CD4-positive, alpha-beta T cell treated with Interleukin-2 at 100 ng/mL for 4 hours (primary cell): ENCODE measurements around the gene BMERB1.
"Not testable (repeated sequence)": the region's sequence is repeated elsewhere in the genome, so short reads cannot be mapped to it uniquely, and the experiment has no call there.

ENCODE experiments used
- DNase-seq: peaks from one replicate; pipeline ENCODE4 v3.0.0-alpha.2; 2020; ENCODE audit warnings: low spot score

The BMERB1 gene

DNA sequence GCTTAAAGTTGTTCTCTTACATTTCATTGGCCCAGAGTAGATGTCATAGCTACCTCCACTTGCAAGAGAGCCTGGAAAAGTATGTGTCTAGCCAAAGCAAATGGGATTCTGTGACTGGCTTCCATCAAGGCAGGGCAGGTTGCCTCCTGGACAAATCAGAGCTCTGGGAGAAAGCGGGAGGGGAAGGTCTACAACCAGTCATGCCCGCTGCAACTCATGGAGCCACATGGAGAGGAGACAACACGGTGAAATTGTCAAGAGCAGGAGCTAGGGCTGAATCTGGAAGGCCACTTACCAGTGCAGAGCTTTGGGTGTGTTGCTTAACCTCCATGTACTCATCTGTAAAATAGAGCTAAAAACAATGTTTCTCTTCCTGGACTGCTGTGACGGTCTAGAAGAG, 124.8 kb downstream of the BMERB1 start:
- no peak for DNase-seq

DNA sequence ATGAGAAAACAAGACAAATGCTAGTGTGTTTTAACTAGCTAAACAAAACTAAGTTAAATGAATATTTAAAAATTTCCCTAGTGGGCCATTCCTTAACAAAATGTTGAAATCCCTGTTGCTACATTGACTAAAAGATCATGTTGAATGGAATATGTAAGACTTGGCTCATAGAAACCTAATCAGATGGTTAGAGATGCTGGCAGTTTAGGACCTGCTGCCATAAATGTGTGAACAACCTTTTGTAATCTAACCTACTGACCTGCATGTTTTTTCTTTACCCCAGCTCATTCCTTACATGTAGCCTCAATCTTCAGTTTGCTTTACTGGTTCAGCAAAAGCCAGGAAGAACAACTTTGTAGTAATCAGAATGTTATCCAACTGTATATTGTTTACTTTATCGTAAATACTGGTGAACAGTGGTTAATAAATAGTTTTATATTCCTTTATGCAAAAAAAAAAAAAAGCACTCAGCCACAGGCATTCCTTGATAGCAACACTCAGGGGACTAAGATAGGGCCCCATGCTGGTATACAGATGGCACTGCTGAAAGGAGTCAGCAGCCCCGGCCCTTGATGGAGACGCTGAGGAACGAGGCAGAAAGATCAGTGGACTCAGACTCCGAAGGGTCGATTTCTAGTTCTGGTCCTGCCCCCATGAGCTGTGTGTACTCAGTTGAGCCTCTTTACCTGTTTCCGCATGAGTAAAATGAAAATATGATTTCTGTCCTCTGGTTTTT, 130.4 kb downstream of the BMERB1 start:
- DNase-seq: no peak

DNA sequence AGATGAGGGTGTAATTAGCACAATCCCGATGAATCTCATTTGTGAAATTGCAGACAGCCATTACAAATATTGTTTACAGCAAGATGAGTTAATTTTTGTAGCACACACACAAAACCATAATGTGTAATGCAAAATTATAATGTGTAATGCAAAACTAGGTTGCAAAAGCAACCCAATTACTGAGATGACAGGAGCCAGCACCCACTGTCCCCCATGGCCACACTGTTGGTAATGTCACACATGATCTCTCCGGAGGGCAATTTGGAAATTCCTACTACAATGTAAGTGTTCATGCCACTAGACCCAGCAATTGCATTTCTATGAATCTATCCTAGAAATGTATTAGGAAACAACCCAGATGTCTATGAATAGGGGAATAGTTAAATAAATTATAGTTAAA, 131.7 kb downstream of the BMERB1 start:
- no peak for DNase-seq

DNA sequence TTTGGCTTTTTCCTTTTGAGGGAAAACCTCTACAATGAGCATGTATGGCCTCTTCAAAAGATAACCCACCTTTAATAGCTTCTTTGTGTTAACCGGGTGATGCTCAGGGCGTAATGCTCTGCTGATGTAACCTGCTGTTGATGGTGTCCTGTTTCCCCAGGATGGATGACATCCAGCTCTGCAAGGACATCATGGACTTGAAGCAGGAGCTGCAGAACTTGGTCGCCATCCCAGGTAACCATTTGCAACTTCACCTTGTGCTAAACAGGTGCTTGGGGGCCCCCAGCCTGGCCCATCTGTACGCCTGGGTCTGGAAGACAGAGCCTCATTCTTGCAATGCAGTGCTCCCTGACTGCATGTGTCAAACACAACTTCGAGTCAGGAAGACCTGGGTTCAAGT, 133.4 kb downstream of the BMERB1 start:
- DNase-seq: no peak

DNA sequence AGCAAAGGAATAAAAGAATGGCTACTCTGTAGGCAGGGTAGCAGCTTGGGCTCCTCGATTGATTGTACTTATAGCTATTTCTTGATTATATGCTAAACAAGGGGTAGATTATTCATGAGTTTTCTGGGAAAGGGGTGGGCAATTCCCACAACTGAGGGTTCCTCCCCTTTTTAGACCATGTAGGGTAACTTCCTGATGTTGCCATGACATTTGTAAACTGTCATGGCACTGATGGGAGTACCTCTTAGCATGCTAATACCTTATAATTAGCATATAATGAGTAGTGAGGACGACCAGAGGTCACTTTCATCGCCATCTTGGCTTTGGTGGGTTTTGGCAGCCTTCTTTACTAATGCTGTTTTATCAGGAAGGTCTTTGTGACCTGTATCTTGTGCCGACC, 136.3 kb downstream of the BMERB1 start:
- not testable (repeated sequence) for DNase-seq

DNA sequence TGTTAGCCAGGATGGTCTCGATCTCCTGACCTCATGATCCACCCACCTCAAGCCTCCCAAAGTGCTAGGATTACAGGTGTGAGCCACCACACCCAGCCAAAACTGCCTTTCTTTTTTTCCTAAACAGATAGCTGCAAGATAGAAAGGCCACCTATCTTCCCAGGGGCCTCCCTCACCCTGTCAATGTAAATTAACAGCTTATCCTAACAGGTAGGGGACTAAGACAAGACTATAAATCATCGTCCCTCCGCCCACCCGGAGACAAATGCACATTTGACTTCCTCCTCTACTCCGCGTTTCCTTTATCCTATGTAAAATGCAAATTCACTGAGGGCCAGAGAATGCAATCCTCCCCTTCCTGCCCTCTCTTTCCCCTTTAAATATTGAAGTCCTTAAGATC, 137.2 kb downstream of the BMERB1 start:
- DNase-seq: no peak

DNA sequence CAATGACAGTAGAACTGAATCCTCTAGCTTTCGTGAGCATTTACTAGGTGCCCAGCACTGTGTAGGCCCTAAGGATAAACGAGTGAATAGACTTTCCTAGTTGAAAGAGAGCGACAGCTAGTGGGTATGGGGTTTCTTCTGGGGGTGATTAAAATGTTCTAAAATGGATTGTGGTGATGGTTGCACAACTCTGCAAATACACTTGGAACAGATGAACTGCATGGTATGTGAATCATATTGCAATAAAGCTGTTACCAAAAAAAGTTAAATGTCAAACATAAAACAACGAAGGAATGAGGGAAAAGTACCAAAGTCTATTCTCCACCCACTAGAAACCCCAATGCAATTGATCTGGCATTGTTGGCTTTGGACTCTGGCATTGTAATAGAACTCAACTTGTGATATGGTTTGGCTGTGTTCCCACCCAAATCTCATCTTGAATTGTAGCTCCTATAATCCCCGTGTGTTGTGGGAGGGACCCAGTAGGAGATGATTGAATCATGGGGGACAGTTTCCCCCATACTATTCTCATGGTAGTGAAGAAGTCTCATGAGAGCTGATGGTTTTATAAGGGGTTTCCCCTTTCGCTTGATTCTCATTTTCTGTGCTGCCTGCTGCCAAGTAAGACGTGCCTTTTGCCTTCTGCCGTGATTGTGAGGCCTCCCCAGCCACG, 138.1 kb downstream of the BMERB1 start:
- DNase-seq: no peak

DNA sequence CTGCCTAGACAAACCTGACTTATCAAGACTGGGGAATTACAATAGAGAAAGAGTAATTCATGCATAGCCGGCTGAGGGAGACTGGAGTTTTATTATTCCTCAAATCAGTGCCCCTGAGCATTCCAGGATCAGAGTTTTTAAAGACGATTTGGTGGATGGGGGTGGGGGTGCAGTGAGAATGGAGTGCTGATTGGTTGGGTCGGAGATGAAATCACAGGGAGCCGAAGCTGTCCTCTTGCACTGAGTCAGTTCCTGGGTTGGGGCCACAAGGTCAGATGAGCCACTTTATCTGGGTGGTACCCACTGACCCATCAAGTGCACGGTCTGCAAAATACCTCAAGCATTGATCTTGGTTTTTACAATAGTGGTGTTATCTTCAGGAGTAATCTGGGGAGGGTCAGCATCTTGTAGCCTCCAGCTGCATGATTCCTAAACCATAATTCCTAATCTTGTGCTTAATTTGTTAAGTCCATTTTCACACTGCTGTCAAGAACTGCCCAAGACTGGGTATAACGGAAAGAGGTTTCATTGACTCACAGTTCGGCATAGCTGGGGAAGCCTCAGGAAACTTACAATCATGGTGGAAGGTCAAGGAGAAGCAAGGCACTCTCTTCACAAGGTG, 139.0 kb downstream of the BMERB1 start:
- DNase-seq: no peak

DNA sequence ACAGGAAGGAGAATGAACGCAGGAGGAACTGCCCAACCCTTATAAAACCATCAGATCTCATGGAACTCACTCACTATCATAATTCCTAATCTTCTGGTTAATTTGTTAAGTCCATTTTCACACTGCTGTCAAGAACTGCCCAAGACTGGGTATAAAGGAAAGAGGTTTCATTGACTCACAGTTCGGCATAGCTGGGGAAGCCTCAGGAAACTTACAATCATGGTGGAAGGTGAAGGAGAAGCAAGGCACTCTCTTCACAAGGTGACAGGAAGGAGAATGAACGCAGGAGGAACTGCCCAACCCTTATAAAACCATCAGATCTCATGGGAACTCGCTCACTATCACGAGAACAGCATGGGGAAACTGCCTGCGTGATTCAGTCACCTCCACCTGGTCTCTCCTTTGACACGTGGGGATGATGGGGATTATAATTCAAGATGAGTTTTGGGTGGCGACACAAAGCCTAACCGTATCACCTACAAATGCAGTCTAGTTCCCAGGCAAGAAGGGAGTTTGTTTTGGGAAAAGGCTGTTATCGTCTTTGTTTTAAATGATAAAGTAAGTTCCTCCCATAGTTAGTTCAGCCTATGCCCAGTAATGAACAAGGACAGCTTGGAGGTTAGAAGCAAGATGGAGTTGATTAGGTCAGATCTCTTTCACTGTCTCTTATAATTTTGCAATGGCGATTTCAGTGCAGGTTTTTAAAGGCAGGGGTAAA, 139.7 kb downstream of the BMERB1 start:
- not testable (repeated sequence) for DNase-seq

DNA sequence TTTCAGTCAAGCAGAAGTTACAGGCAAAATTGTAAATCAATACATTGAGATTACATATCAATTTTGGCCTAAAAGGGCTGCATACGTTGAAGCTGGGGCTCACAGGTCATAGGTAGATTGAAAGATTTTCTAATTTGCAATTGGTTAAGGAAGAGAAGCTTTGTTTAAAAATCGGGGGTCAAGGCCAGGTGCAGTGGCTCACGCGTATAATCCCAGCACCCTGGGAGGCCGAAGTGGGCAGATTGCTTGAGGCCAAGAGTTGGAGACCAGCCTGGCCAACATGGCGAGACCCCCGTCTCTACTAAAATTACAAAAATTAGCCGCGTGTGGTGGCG, 140.2 kb downstream of the BMERB1 start:
- no peak for DNase-seq

DNA sequence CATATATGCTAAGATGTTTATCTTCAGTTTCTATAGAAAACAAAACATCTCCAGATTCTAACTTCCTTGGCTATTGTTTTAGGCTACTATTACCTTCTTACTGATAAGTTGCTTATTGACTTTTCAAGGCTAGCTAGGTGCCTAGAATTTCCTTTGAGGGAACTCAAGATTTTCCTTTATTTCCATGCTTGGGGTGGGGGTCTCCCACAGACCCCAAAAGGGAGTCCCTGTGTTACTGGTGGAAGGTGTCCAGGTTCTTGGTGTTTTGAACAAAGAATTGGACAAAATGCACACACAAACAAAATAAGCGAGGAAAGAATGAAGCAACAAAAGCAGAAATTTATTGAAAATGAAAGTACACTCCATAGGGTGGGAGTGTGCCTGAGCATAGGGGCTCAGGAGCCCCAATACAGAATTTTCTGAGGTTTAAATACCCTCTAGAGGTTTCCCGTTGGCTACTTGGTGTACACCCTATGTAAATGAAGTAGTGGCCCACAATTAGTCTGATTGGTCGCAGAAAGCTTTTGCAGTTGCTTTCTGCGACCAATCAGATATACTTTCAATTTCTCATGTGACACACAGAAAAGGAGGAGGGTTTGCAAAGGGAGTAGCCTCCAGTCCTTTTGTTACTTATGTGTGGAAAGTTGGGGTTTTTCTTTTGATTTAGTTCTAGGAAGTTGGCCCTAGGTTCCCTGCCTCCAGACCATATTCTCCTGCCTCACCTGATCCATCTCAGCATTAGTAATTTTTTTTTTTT, 141.1 kb downstream of the BMERB1 start:
- no peak for DNase-seq

DNA sequence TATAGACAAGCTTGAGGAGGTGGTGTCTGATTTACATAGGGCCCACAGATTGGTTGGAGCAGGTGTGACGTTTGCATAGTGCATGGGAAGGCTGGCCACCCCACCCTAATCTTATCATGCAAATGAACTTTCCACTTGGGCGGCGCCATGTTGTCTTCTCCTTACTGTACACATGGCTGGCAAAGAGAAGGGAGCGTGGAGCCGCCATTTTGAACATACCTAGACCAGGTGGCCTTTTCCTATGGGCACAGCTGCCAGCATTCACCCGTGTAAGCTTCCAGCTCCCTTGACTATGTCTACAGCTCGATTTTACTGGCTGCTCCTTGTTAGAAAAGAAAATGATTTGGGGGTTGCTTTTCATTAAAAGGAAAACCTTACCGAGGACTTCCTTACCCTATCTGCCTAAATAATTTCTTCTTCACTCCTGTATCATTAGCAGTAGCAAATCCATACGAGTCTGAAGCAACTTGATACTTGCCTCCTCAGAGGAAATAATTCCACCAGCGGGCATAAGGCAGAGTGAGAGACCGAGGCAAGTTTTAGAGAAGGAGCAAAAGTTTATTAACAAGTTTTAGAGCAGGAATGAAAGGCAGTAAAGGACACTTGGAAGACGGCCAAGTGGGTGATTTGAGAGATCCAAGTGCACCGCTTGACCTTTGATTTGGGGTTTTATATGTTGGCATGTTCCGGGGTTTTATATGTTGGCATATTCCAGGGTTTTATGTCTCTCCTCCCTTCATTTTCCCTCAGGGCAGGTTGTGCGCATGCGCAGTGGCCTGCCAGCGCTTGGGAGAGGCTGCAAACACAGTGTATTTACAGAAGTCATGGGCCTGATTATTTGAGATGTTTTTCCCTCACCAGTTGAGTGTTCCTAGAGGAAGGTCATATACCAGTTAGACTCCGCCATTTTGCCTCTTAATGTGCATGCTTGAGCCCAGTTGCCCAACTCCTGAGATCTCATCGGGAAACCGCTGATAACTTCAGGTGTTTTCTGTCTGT, 142.9 kb downstream of the BMERB1 start:
- DNase-seq: no peak

DNA sequence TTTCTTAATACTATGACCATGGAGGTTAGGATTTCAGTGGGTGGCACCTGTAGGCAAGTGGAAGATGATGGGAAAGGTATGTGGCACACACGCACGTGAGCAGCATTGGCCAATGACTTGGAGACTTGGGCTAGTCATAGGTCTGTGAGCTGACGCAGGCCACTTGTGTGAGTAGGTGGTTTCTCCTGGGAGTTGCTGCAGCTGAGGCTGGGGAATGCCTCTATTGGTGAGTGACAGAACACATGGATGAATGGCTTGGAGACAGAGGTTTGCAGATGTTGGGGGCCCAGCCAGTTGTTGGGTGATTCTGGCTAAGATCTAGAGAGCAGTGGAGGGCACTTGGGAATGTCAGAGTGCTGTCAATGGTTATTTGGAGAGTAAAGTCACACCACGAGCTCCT, 144.4 kb downstream of the BMERB1 start:
- DNase-seq: no peak

DNA sequence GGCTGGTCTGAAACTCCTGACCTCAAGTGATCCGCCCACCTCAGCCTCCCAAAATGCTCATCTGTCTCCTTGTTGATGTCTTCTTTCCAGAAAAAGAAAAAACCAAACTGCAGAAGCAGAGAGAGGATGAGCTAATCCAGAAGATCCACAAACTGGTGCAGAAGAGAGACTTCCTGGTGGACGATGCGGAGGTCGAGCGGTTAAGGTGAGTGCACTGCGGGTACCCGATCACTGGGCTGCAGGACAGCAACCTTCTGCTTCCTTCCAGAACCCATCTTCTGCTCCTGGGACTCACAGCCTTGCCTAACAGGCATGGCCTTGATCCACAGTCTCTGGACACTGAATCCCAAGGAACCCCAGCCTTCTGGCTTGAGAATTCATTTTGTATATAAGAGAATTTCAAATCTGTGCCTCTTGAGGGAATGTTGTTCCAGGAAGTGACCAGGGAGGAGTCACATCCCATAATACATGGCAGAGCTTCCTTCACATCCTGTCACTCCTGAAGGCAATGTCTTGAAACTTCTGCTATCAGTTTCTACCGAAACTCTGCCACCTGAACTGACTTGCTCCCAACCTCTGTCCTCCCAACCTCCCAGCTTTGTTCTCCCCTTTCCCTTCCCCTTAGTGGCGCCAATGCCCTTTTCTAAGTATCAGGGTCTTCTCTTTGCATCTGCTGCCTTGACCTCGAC, 146.9 kb downstream of the BMERB1 start:
- no peak for DNase-seq

DNA sequence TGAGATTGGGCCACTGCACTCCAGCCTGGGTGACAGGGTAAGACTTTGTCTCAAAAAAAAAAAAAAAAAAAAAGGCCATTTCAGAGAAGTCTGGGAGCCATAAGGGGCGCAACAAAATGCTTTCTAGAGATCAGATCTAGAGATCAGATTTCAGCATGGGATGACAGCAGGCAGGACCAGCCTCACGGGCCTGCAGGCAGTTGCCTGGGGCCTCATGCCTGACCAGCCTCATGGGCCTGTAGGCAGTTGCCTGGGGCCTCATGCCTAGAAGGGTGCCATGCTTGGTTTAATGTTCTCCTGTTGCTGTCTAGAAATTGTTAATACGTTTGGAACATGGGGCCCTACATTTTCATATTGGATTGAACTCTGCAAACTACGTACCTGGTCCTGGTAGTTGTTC, 149.1 kb downstream of the BMERB1 start:
- DNase-seq: no peak

DNA sequence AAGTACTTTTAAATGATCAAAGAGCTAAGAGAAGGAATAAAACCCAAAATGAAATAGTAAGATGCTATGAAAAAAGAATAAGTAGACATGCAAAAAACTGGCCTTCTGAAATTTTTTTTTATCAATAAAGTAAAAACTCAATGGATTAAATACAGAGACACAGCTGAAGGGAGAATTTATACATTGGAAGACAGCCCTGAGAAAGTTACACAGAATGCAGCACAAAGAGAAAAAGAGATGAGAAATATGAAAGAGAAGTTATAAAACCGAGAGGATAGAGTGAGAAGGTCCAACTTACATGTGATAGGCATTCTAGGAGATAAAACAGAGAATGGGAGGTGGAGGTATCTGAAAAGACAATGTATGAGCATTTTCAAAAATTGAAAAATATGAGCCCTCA, 151.6 kb downstream of the BMERB1 start:
- DNase-seq: no peak

DNA sequence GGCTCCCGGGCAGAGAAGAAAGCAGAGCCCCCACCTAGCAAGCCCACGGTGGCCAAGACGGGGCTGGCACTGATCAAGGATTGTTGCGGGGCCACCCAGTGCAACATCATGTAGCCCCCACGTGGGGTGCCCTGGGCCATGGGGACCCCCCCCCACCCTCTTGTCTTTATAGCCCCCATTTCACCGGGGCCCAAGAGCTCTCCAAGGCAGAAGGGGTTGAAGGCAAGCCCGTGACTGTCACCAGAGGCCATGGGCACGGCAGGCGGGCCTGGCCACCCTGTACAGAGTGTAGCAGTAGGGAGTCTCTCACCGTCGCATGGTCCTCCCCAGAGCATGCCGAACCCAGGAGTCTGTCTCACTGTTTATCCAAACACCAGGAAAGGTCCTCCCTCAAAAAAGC, 152.3 kb downstream of the BMERB1 start:
- DNase-seq: no peak

DNA sequence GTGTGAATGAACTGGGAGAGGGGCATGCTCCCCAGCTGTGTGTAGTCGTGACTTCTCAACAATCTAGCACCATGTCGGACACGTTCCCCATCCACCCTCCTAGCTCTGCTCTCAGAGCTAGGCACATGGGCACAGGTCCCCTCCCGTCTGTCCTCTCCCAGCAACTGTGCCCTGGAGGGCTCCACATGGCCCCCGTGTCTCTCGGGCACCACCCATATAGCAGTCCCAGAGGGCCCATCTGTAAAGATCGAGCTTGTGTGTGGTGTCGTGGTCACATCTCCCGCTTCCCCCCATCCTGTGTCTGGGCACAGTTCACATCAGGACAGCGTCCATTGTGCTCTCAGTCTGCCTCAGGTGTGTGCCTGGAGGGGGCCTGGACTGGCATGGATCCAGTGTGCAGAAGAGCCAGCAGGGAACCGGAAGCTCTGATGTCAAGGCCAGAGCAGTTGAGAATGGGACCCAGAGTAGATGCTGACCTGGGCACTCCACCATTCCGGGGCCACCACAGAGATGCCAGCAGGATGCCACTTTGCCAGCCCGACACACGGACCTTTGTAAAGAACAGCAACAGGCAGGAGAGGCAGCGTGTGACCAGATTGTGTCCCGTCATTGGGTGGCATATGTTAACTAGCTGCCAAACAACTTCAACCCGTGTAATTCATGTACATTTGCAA, 152.9 kb downstream of the BMERB1 start:
- no peak for DNase-seq

DNA sequence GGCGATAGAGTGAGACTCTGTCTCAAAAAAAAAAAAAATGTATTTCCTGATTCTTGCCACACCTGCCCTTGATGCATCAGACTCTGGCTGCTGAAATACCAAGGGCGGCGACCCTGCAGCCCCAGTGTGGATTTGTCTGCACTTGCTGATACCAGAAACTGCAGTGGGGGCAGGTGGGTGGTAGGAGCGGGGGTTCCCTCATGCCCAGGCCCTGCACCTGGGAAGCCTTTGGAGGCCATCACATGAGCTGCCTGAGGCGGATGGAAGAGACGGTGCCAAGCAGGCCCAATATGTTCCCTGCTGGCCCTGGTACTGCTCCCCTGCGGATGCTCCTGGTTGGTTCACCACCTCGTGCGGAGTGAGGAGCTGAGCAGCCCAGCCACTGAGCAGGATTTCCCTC, 157.9 kb downstream of the BMERB1 start:
- DNase-seq: peak; percentile 41

DNA sequence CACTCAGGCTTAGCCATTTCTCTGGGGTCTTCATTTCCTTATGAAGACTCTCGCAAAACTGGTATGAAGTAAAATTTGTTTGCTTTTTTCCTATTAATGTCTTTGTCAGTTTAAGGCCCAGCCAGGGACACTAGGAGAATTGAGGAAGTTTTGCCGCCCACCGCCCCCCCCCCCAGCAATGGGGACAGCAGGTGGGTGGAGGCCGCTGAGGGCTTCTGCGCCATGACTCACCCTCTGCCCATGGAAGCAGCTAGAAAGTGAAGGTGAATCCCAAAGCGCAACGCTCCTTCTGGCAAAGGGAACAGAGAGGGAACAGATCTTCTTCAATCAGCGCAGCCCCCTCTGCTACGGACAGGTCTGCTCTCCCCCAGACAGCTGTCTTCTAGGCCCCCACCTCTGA, 158.8 kb downstream of the BMERB1 start:
- DNase-seq: no peak
